Measurements from ENCODE around the gene CCDC57. TPM values are rescaled to one million over a fixed set of nuclear protein-coding genes. Genes with fewer than 3 reads are reported as not detected.

The CCDC57 gene
- total RNA-seq, 1 experiment from 2014 or later: 36.6 TPM

DNA sequence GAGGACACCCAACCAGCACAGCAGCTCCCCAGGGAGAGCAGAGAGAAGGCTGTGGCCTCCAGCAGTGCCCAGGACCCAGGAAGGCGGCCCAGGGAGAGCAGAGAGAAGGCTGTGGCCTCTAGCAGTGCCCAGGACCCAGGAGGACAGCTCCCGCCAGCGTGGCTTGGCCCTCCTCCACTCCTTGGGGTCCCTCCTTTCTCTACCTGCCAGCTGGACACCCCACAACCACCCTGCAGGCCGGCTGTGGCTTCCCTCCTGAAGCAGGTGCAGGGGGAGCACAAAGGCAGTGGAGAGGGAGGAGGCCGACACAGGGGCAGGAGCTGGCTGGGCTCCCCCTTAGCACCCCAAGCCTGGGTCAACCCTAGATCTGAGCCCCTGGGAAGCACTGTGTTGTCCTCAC lies 60.5 kb downstream of the CCDC57 start:
- no peak overlapping the region for H3K27ac ChIP-seq (ENCODE audit: low read length)
- H3K9ac ChIP-seq (ENCODE audit: low read length): no peak overlapping the region
- H3K4me1 ChIP-seq (ENCODE audit: insufficient read depth, low read length): no peaks in the 10 kb centered on the region
- ATAC-seq: no peak
- no peaks in the 10 kb centered on the region for H3K36me3 ChIP-seq (ENCODE audit: low read depth, low read length)
- ChIA-PET CTCF (interaction anchor here (0.7 kb wide), 1 partner anchor 17 kb away, joined by 3 read pairs; no protein-coding TSS in a partner anchor), POLR2A (ENCODE audit: unreplicated experiment) (no interaction called here)
- H3F3A ChIP-seq (ENCODE audit: low read length, unreplicated experiment): no peaks in the 10 kb centered on the region
- no TSS peak for BruUV-seq (replicated peaks)
- H3K4me2 ChIP-seq (ENCODE audit: low read length): no peak overlapping the region
- TF ChIP-seq, protein P1, sequence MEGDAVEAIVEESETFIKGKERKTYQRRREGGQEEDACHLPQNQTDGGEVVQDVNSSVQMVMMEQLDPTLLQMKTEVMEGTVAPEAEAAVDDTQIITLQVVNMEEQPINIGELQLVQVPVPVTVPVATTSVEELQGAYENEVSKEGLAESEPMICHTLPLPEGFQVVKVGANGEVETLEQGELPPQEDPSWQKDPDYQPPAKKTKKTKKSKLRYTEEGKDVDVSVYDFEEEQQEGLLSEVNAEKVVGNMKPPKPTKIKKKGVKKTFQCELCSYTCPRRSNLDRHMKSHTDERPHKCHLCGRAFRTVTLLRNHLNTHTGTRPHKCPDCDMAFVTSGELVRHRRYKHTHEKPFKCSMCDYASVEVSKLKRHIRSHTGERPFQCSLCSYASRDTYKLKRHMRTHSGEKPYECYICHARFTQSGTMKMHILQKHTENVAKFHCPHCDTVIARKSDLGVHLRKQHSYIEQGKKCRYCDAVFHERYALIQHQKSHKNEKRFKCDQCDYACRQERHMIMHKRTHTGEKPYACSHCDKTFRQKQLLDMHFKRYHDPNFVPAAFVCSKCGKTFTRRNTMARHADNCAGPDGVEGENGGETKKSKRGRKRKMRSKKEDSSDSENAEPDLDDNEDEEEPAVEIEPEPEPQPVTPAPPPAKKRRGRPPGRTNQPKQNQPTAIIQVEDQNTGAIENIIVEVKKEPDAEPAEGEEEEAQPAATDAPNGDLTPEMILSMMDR (conservative IDR thresholded peaks at IDR 0.05; ENCODE audit: low read depth, low read length): no peak
- TF ChIP-seq EZH2 (IDR thresholded peaks at IDR 0.05; ENCODE audit: low read length, unreplicated experiment) (no peak), EZH2phosphoT487 (IDR thresholded peaks at IDR 0.05; ENCODE audit: borderline replicate concordance, low read length) (no peak)
- H3K4me3 ChIP-seq (ENCODE audit: low read length): no peak overlapping the region
- no peaks in the 10 kb centered on the region for H3K9me3 ChIP-seq (ENCODE audit: low read length)
- H3K79me2 ChIP-seq (ENCODE audit: low read length): no peaks in the 10 kb centered on the region
- intact Hi-C loops (cut with micrococcal nuclease): no loop called here
- no peak for DNase-seq
- H3K27me3 ChIP-seq (ENCODE audit: low read length): no peaks in the 10 kb centered on the region
- H2AFZ ChIP-seq (ENCODE audit: low read length): no peak overlapping the region
- H4K20me1 ChIP-seq (ENCODE audit: low read length): no peaks in the 10 kb centered on the region
- no peaks in the 10 kb centered on the region for H3K9me2 ChIP-seq (replicated peaks; ENCODE audit: low read length)

- H3K27me3 ChIP-seq (ENCODE audit: low read length): no peaks in the 10 kb centered on the region
- ChIA-PET POLR2A (ENCODE audit: unreplicated experiment) (no interaction called here), CTCF (no interaction called here)
- H3F3A ChIP-seq (ENCODE audit: low read length, unreplicated experiment): no peaks in the 10 kb centered on the region
- H3K9me3 ChIP-seq (ENCODE audit: low read length): no peaks in the 10 kb centered on the region
- DNase-seq (no peak), ATAC-seq (no peak)
- no peak overlapping the region for H2AFZ ChIP-seq (ENCODE audit: low read length)
- intact Hi-C loops (cut with micrococcal nuclease): no loop called here
- no peaks in the 10 kb centered on the region for H3K9me2 ChIP-seq (replicated peaks; ENCODE audit: low read length)
- H3K4me1 ChIP-seq (ENCODE audit: insufficient read depth, low read length): no peaks in the 10 kb centered on the region
- H3K27ac ChIP-seq (ENCODE audit: low read length): no peak overlapping the region
- TF ChIP-seq, protein P1 (conservative IDR thresholded peaks at IDR 0.05; ENCODE audit: low read depth, low read length): no peak
- TF ChIP-seq EZH2phosphoT487 (IDR thresholded peaks at IDR 0.05; ENCODE audit: borderline replicate concordance, low read length): no peak
- no peak for TF ChIP-seq EZH2 (IDR thresholded peaks at IDR 0.05; ENCODE audit: low read length, unreplicated experiment)
- no peak overlapping the region for H3K9ac ChIP-seq (ENCODE audit: low read length)
- H3K4me2 ChIP-seq (ENCODE audit: low read length): no peak overlapping the region
- H3K79me2 ChIP-seq (ENCODE audit: low read length): no peaks in the 10 kb centered on the region
- H4K20me1 ChIP-seq (ENCODE audit: low read length): no peaks in the 10 kb centered on the region
- no peak overlapping the region for H3K4me3 ChIP-seq (ENCODE audit: low read length)
- no peaks in the 10 kb centered on the region for H3K36me3 ChIP-seq (ENCODE audit: low read depth, low read length)
- BruUV-seq (replicated peaks): no TSS peak
Measured at GRCh38 chr17:82151106-82151957, 61.3 kb downstream of the CCDC57 start.

GRCh38 chr17:82149401-82150099 lies 63.1 kb downstream of the CCDC57 start:
- H3K27ac ChIP-seq (ENCODE audit: low read length): no peak overlapping the region
- H3K4me2 ChIP-seq (ENCODE audit: low read length): no peak overlapping the region
- H3K36me3 ChIP-seq (ENCODE audit: low read depth, low read length): no peaks in the 10 kb centered on the region
- CTCF ChIA-PET: no interaction called here
- no peaks in the 10 kb centered on the region for H3K9me2 ChIP-seq (replicated peaks; ENCODE audit: low read length)
- no peak for DNase-seq
- no TSS peak for BruUV-seq (replicated peaks)
- H3K9ac ChIP-seq (ENCODE audit: low read length): no peak overlapping the region
- no peak for TF ChIP-seq EZH2 (IDR thresholded peaks at IDR 0.05; ENCODE audit: low read length, unreplicated experiment)
- no peak overlapping the region for H2AFZ ChIP-seq (ENCODE audit: low read length)
- H3K27me3 ChIP-seq (ENCODE audit: low read length): no peaks in the 10 kb centered on the region
- H4K20me1 ChIP-seq (ENCODE audit: low read length): no peaks in the 10 kb centered on the region
- H3F3A ChIP-seq (ENCODE audit: low read length, unreplicated experiment): no peaks in the 10 kb centered on the region
- H3K79me2 ChIP-seq (ENCODE audit: low read length): no peaks in the 10 kb centered on the region
- intact Hi-C loops (cut with micrococcal nuclease): no loop called here
- POLR2A ChIA-PET (ENCODE audit: unreplicated experiment): no interaction called here
- H3K4me3 ChIP-seq (ENCODE audit: low read length): no peak overlapping the region
- no peaks in the 10 kb centered on the region for H3K4me1 ChIP-seq (ENCODE audit: insufficient read depth, low read length)
- ATAC-seq: no peak
- H3K9me3 ChIP-seq (ENCODE audit: low read length): no peaks in the 10 kb centered on the region
